ENCODE results near the gene CCDC70.
"Not testable (repeated sequence)": the region's sequence is repeated elsewhere in the genome, so short reads cannot be mapped to it uniquely, and the experiment has no call there.

Gene CCDC70

DNA sequence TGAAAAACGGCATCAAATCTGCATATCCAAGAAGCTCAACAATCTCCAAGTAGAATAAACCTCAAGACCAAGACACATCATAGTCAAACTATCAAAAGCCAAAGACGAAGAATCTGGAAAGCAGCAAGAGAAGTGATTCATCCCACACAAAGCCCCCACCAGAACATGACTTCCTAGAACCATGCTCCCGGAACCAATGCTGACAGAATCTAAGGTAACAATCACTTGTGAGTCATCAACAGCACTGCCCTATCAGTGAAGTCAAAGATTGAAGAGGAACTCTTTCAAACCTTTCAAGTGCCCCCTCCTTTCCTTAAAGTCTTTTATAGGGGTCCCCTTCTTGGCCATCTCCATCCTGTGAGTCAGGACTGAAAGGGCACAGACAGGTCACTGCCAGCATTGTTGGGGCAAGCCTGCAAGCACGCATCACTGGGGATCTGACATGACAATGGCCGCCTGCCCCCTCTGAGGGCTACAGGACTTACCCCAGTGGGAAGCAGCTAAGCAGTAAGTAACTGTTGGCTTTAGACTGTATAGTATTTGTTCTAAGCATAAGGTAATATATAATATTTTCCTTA, at the start of gene CCDC70:
TSS of gene CCDC70 (plus strand) at position 247 of the 578 bp plus-strand sequence. CDS start 3,443 bp downstream, outside the sequence.
- no peak for DNase-seq

DNA sequence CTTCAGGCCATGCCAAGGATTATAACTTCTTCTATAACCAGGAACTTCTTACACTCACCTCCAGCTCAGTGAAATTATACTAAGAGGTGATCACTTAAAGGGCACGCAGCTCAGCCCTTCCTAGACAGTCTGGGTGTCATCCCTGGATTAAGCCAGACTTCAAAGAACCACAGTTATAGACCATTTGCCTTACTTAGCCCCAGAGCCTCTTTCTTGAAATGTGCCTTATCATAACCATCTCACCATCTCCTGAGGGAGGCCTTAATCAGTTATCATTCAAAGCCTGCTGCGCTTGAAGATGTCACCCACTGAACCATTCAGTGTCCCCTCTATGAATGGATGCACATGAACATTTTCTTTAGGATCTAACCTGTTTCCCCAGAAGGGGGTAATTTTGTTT, 47.7 kb upstream of the CCDC70 start:
- DNase-seq, result no peak

DNA sequence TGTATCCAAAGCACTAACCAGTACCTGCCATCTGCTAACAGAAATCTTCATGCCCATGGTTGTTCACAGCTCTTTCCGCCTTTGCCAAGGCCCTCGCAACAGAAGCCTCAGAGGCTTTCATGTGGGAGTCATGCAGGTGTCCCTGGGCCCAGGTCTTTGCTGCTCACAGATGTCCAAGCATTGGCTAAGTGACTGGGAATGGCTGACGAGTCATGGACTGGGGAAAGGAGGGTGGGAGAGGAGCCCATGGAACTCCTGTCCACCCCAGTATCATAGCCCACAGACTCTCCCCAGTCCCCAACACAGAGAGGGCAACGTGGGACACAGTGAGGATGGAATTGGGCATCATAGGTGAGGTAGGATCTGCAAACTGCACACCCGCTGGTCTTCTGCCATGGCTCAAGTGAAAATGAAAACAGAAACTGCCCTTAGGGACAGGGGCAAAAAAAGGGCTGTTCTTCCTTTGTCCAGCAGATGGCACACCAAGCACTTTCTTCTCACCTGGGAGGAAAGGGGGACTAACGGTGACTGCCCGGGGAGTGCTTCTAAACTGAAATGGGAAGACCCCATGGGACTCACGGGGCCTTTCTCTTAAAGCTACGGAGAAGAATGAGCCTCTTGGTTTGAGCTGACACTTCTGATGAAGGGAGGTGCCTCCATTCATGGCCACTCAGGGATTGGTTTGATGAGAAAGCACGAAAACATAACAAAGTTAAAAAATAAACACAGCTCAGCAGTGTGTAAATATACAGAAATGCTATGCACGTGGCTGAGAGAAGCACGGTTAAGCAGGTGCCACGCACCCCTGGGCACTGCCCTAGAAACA, 46.7 kb upstream of the CCDC70 start:
- DNase-seq, result peak; percentile 62

DNA sequence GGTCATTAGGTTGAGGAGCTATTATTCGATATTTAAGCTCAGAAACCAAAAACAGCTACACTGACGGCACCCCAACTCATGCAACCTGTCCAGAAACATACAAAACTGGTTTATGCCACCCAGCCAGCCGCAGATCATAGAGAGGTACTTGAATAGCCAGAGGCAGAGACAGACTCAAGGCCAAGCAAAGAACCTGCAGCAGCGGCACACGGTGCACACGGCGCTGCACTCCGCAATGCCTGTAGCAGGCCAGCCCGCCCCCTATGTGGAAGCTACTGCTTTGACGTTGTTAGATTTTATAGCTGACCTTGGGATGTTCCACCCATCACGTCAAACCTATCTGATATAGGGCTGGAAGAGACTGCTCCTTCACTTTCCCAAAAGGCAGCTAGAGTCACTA, 45.9 kb upstream of the CCDC70 start:
- no peak for DNase-seq

DNA sequence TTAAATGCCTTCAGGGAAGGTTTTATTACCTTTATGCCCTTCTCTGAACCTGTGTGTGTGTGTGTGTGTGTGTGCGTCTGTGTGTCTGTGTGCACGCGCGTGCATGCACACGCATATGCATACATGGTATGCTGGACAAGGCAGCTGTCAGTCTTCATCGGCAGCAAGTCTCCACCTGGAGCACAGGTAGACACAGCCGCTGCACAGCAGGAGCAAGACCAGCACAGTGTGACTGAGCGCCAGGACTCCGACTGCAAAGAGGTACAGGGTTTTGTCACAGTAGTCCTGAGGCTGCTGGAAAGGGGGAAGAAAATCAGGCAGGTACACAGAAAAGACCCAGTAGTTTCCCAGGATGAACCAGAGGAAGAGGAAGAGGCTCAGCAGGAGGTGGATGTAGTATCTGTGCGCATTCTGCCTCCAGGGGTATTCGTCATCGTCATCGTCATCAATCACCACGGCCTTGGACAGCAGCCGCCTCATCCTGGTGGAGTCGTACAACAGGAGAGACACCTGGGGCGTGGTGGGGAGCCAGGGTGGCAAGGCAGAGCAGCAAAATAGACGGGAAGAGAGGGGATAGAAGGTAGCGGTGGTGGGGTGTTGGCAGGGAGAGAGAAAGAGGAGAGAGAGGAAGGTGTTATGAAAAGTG, 45.0 kb upstream of the CCDC70 start:
- no peak for DNase-seq

DNA sequence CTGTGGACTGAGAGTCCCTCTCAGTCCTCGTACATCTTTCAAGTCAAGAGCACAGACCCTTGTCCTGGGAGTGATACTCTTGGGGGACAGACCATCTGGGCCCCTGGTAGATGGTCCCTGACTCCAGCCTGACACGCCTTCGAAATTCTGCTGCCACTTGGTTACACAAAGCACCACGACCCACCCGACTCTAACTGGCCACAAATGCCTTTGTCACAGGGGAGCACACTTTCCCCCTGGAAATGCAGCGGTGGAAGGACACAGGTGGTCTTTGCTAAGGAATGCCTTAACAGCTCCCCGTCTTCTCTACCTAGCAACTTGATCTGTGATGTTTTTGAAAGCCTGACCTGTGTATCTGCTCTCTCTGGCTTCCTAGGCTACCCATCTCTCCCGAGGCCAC, 44.1 kb upstream of the CCDC70 start:
- no peak for DNase-seq

DNA sequence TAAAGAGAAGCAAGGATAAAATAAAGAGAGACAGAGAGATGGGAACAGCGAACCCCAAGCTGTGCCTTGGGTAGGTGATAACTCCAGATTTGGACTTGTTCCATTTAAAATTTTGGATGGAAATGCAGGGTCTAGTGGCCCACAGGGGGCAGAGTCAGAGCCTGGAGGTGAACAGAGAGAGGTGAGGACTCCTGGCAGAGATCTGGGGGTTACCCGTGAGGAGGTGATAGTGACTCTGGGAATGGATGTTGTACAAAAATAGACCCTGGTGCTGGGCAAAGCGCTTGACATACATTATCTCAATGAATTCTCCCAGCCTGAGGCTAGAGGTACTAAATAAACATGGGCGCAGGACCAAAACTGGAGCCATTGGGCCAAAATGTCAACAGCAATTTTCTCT, 43.5 kb upstream of the CCDC70 start:
- DNase-seq, result no peak

DNA sequence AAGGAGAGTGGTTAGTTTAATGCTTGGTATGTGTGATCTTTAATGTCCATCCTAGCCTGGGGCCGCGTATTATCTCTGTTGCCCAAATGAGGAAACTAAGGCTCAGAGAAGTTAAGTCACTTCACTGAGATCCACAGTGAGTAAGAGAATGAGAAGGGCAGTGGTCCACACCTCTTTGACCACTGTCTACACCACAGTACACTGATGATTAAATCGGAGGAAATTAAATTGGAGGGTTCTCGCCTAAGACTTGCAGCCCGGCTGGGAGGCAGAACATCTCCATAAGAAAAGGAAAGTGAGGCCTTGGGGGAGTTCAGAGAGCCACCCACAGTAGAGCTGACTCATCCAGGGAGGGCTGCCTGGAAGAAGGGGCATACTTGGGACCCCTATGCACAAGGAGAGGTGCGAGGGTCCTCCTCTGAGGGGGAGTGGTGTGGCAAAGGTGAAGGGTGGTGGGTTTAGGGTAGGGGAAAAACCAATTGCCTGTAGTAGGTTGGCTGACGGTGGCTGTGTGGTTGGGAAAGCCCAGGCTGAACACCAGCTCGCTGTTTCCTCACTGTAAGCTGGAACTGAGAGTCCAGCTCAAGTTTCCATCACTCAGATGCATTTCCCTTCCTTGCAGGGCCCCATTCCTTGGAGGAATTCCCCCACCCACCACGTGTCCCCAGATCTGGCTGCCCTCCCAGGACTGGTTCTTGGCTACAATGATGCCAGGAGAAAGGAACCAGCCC, 42.8 kb upstream of the CCDC70 start:
- DNase-seq, result no peak

DNA sequence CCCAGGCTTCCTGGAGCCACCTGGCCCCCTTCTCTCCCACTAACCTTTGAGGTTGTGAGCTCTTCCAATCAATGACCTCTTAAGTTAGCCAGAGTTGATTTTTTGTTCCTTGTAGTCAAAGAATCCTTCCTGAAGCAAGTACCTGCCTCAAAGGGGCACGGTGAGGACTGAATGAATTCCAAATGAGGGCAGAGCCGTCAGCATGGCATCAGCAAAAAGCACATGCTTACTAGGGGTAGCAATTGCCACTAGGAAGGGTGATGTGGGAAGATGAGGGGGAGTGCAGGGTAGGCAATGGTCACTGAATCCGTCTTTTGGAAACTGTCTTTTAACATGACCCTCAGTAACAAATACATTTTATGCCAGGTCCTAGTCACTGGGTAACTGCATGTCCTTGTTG, 42.2 kb upstream of the CCDC70 start:
- no peak for DNase-seq

DNA sequence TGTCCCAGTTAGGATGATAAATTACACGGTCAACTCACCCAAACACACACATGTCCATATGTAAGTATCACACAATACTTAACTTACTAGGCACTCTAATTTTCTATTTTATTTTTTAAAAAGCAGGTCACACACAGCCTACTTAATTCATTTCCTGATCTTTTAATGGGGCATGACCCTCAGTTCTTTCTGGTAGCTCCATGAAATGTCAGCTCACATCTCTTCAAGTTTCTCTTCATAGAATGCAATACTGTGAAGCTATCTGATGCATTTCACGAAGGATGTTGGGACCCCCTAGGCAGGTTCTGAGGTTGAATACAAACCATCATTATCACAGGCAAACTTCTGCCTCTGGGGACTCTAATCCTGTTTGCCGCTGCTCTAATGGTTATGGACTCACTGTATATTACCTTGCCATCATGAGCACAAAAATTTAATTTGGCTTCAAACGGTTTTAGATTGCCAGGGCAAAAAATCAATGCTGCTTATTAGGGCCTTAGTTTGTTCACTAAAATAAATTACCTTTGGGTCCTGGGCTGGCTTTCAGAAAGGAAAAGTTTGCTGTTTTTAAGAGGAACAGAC, 41.7 kb upstream of the CCDC70 start:
- DNase-seq, result no peak

DNA sequence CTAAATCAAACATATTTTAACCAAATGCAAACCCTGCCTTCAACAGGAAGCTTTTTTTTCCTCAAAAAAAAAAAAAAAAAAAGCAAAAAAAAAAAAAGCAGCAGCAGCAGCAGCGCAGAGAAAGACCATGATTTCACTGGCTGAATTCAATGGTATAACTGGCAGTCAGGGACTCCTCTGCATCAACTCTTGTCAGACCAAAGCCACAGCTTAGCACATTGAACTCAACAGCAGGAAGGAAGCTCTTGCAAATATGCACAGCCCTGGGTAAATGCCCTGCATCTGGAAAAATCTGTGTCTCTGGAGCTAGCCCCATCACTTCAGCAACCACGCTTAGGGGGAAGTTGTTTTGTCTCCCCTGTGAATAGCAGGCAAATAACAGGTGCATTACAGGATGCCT, 40.2 kb upstream of the CCDC70 start:
- DNase-seq, result peak; percentile 17

DNA sequence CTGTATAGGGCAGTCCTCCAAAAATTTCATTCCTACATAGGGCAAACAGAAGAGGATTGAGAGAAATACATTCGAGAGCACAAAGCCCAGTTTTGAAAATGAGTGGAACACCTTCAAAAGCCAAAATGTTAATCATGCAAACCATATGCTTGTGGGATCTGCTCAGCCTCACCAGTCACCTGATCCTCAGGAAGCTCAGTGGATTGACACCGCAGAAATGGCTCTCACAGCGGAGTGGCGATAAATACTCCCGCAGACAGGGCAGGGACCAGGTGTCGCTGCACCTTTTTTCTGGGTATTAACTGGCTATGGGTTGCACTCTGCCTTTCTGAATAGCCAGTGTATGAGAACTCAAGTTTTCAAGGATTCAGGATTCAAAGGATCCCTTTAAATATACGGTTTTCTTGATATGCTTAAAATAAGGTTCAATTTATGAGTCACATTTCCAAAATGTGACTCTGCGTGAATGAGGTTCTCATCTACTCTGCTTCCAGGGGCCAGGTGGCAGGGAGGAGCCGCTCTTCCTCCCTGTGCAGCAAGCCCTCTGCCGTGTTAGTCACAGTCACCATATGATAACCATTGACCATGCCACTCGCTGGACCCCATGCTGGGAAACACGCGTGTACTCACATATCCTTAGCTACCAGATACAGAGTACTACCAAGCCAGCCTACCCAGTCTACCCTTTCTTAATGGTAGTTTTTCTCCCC, 39.5 kb upstream of the CCDC70 start:
- DNase-seq, result no peak

DNA sequence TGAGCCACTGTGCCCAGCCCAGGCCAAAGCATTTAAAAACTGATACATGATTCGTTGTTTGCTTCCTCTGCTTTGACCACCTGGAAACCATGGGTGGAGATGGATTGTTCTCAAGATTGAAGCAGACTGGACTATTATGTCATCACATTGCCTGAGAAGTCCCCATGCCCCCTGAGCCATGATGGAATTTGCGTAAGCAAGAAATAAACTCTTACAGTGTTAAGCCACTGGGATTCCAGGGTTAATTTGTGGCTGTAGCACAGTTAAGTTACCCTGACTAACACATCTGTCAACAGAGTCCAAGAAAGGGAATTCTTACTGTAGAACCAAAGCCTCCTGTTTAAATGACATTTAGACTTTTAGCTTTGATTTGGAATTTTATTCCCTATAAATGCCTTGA, 38.4 kb upstream of the CCDC70 start:
- DNase-seq, result no peak

DNA sequence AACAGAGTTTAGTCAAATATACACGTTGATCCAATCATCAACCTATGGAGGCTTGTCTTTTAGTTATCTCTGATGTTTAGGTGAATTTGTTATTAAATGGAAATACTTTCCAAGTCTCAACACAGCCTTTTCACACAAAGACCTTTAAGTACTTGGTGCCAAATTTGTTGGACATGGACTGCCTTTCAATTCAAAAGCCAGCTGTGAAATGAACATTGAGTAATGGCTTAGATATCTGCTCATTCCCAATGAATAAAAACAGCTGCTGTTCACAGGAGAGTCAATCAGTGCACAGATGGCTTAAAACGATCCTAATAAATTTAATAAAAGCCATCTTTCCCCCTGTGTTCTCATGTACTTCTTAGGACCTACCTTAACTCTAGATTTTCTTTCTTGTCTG, 37.9 kb upstream of the CCDC70 start:
- no peak for DNase-seq

DNA sequence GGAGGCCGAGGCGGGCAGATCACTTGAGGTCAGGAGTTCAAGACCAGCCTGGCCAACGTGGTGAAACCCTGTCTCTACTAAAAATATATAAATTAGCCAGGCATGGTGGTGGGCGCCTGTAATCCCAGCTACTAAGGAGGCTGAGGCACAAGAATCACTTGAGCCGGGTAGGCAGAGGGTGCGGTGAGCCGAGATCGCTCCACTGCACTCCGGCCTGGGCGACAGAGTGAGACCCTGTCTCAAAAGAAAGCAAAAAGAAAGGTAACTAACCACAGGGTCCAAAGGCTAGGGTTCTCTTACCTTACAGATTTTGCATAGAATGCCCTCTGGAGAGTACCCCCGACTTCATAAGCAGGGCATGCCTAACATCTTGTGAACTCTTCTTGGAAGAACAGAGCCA, 37.1 kb upstream of the CCDC70 start:
- not testable (repeated sequence) for DNase-seq

DNA sequence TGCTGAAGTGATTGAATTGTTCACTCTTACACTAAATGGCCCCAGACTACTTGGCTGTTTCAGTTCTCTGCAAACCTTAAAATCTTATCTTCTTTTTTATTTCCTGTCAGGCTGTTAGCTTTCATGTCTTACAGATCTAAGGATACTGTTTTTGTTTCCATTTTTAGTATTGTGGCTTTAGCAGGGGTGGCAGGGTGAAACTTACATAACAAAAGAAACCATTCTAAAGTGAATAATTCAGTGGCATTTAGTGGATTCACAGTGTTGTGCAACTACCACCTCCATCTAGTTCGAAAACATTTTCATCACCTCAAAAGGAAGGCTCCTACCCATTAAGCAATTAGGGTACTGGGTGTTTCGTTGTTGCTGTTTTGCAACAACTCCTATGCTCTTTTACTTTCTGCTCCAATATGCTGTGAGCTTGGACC, 36.6 kb upstream of the CCDC70 start:
- no peak for DNase-seq

DNA sequence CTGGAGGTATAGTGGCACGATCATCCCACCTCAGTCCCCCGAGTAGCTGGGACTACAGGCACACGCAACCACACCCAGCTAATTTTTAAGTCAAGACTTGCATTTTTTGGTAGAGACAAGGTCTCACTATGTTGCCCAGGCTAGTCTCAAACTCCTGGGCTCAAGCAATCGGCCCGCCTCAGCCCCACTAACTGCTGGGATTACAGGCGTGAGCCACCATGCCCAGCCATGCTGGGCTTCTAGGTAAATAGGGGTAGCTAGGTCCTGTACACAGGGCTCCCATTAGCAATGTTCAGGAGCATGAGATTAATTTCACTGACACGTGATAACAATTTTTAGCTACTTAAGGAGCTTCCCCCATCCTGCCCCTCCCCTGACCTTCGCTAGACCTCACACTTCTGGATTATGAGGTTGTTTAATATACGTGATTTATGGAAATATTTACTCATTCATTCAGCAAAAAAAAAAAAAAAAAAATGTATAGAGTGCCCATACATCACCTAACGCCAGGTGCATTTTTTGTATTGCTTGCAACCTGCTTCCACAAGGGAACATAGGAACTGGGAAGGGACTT, 36.0 kb upstream of the CCDC70 start:
- DNase-seq, result peak; percentile 17

DNA sequence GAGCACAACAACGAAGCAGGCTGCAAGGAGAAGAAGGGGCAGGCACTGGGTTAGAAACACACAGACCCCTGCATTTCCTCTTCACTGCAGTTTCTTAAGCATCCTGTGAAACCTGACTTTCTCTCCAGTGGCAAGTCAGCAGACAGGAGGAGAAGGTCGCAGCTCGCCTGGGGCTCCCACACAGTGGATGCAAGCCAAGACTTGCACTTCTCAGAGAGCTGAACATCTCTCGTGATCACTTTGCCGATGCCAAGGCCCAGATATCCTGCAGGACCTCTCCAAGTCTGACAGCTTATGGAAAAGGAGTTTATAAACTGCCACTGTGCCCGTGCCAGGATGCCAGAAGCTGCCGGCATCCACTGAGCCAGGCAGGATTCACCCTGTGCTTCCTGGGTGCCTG, 35.2 kb upstream of the CCDC70 start:
- no peak for DNase-seq

DNA sequence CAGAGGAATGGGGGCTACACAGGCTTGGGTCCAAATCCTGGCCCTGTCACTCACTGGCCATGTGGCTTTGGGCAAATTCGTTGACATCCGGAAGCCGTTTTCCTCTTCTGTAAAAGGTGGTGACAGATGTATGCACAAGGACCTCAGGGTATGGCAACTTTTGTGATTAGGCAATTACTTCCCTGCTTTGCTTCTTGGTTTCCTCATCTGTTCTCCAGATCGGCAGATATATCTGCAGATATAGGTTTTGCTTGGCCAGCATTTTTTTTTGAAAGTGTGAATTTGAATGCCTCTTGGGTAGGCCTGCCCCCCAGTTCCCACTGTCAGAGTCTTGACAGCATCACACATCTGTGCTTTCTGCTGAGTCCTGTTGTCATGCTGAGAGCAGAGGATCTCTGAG, 34.5 kb upstream of the CCDC70 start:
- DNase-seq, result peak; percentile 32

DNA sequence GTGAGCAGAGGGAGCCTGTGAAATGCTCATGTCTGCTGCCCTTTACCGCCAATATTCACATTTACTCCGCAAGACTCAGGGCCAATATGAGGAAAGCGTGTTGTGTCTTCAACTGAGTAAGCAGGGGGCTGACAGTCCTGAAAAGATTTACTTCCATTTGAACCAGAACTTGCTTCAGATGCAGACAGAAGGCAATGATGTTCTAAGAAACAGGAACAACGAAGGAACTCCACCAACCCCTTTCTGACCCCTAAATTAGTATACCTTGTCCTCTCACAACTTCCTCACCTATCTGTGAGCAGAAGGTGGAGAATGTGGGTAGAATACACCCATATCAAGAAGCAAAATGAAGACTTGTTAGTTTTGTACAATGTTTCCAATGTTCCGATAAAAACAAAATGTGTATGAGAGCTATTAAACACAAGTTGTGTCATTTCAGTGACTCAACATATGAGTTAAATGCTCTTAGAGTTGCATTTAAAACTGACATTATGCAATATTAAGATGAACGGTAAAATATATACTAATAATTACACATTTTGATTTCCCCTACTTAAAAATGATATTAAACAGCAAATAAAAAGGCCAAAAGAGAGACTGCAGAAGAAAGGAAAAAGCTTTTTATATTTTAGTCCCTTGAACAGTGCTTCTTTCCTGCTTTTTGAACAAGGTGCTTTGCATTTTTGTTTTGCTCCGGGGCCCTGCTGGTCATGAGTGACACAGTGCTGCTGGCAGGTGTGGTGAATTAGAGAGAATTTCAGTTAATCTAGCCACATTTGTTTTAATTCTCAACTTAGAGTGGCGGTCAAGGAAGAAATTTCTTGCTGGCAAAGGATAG, 32.8 kb upstream of the CCDC70 start:
- DNase-seq, result no peak

DNA sequence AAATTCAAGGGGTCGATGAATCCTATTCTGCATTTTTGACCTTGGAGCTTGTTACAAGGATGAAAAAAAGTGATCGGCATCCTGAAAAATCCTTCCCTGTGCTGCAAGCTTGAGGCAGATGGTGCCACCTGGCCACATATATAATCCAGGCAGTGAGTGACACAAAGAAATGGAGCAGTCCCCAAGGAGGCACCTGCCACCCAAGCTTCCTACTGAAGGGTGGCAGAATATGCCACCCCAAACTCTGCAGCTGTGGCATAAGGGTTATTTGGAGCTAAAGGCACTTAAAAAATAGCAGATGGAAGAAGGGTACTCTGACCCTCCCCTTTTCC, 32.2 kb upstream of the CCDC70 start:
- DNase-seq, result no peak
